ENCODE results near the gene TOMM40L.

Gene TOMM40L

GRCh38 chr1:161191971-161192370 is 33.9 kb upstream of the TOMM40L start:
- TF ChIP-seq, protein P1, sequence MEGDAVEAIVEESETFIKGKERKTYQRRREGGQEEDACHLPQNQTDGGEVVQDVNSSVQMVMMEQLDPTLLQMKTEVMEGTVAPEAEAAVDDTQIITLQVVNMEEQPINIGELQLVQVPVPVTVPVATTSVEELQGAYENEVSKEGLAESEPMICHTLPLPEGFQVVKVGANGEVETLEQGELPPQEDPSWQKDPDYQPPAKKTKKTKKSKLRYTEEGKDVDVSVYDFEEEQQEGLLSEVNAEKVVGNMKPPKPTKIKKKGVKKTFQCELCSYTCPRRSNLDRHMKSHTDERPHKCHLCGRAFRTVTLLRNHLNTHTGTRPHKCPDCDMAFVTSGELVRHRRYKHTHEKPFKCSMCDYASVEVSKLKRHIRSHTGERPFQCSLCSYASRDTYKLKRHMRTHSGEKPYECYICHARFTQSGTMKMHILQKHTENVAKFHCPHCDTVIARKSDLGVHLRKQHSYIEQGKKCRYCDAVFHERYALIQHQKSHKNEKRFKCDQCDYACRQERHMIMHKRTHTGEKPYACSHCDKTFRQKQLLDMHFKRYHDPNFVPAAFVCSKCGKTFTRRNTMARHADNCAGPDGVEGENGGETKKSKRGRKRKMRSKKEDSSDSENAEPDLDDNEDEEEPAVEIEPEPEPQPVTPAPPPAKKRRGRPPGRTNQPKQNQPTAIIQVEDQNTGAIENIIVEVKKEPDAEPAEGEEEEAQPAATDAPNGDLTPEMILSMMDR (IDR thresholded peaks at IDR 0.05; ENCODE audit: low read depth, low read length), result no peak
- no peak for DNase-seq (ENCODE audit: extremely low read depth, low read depth)

- peak; percentile 38 for DNase-seq (ENCODE audit: extremely low read depth, low read depth)
- TF ChIP-seq, protein P1 (IDR thresholded peaks at IDR 0.05; ENCODE audit: low read depth, low read length), result peak; percentile 95
Measured at GRCh38 chr1:161192476-161193465, 33.1 kb upstream of the TOMM40L start.

- TF ChIP-seq, protein P1 (IDR thresholded peaks at IDR 0.05; ENCODE audit: low read depth, low read length), result no peak
- no peak for DNase-seq (ENCODE audit: extremely low read depth, low read depth)
Measured at GRCh38 chr1:161193561-161194235, 32.2 kb upstream of the TOMM40L start.

- no peak for DNase-seq (ENCODE audit: extremely low read depth, low read depth)
- TF ChIP-seq, protein P1 (IDR thresholded peaks at IDR 0.05; ENCODE audit: low read depth, low read length), result no peak
Measured at GRCh38 chr1:161195171-161195570, 30.7 kb upstream of the TOMM40L start.

DNA sequence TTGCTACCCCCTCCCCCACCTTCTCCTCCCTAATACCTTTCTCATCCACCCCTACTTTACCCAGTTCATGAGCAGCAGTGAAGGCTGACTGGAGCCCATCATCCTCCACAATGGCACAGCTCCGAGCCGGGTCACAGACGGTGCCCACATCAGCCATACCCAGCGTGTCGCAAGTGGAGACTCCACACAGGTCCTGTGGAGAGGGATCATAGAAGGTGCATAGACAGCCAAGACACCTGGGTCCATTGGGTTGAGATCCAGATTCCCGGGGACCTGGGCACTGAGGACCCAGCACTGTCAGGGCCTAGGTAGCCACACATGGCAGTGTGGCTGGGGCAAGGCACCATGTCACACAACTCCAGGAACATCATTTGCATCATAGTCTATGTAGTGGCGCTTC is 29.7 kb upstream of the TOMM40L start:
- TF ChIP-seq, protein P1 (IDR thresholded peaks at IDR 0.05; ENCODE audit: low read depth, low read length), result no peak

GRCh38 chr1:161196521-161197451 is 29.1 kb upstream of the TOMM40L start:
- peak; percentile 78 for DNase-seq (ENCODE audit: extremely low read depth, low read depth)
- TF ChIP-seq, protein P1 (IDR thresholded peaks at IDR 0.05; ENCODE audit: low read depth, low read length), result no peak

More for the DNA sequence above, 29.7 kb upstream of the TOMM40L start:
- DNase-seq (ENCODE audit: extremely low read depth, low read depth), result no peak
